ENCODE measurements around the gene SF3B4.
"Not testable (repeated sequence)": the region's sequence is repeated elsewhere in the genome, so short reads cannot be mapped to it uniquely, and the experiment has no call there.

SF3B4 gene, protein sequence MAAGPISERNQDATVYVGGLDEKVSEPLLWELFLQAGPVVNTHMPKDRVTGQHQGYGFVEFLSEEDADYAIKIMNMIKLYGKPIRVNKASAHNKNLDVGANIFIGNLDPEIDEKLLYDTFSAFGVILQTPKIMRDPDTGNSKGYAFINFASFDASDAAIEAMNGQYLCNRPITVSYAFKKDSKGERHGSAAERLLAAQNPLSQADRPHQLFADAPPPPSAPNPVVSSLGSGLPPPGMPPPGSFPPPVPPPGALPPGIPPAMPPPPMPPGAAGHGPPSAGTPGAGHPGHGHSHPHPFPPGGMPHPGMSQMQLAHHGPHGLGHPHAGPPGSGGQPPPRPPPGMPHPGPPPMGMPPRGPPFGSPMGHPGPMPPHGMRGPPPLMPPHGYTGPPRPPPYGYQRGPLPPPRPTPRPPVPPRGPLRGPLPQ

DNA sequence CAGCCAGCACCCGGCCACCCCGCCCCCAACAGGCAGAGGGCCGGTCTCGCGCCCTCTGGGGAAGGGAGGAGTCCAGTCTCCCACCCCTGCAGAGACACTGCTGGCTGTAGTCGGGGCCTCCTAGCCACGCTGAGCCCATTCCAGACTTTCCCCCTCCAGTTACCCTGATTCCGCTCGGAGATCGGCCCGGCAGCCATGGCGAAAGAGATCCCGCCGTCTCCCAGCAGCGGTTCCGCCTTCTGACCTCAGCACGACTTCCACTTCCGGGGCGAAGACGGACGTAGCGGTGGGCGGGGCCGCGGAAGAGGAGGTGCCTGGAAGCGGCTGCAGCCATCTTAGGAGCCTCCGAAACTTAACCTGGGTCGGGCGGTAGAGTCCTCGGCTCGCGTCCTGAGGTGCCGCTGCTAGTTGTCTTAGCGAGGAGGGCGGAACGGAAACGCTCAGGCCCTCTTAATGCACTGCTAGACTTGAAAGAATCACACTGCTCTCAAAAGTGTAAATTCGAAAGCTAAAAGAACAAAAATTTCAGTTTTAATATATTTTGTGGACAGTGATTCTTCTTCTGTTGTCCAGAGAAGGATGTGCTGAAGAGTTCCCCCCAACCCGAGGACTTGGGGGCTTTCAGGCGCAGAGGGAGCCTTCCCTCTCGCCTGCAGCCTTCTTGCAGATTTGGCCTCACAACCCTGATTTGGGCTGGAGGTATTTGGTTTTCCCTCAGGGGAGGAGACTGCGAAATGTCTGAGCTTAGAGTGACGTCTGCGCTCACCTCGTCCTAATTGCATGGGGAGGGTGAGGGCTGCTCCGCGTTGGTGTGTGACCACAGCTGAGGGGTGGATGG lies at the start of gene SF3B4:
SF3B4 (minus strand) TSS at position 241 of the 838 bp plus-strand sequence; CDS start at position 197, 44 bp downstream.
- peak; percentile 97 for ATAC-seq (ENCODE audit: low read depth)
- peaks cover 36% of the 10 kb centered on the region for H3K36me3 Mint-ChIP-seq
- no peaks in the 10 kb centered on the region for H3K9me3 Mint-ChIP-seq
- peak within 1 kb of the TSS; percentile 95 for H3K4me3 Mint-ChIP-seq
- peak within 1 kb of the TSS; percentile 87 for H3K27ac Mint-ChIP-seq
- H3K27me3 Mint-ChIP-seq = peaks cover 12% of the 10 kb centered on the region
- DNase-seq (ENCODE audit: low spot score in 2 of 2) = peak; percentile 92
- peaks cover 24% of the 10 kb centered on the region for H3K4me1 Mint-ChIP-seq

DNA sequence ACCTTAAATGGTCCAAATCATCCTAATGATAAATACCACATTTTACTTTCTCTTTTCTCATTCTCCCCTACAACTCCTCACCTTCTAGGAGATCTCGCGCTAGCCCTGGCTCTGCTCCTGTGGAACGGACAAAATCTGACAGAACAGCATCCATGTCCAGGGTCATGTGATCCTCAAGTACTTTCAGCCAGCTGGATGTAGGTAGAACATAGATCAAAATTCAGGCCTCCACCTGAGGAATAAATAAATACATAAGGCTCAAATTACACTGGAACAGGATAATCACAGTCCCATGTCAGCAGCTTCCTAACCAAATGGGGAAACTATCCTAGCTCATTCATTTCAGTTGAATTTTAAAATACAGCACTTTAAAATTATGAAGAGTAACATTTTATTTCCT lies 49.7 kb upstream of the SF3B4 start:
- Mint-ChIP-seq H3K36me3 (peaks cover 12% of the 10 kb centered on the region), H3K9me3 (no peaks in the 10 kb centered on the region), H3K4me3 (no peak overlapping the region), H3K27ac (no peak overlapping the region), H3K4me1 (peaks cover 3% of the 10 kb centered on the region), H3K27me3 (no peaks in the 10 kb centered on the region)
- DNase-seq (ENCODE audit: low spot score in 2 of 2) (no peak), ATAC-seq (ENCODE audit: low read depth) (no peak)

DNA sequence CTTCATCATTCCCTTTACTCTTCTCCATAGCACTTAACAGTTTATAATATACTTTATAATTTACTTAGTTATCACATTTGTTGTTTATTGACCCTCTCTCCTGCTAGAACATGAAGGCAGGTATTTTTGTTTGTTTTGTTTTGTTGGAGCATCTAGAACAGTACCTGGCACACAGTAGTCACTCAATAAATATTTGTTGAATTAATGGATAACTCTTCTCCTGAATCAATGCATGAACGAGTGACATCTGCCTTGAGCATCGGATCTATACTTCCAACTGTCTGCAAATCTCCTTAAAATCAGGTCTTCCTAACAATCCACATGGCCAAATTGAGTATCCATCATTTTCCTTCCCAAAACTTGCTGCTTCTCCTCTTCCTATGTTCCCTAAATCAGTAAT lies 44.9 kb upstream of the SF3B4 start:
- H3K27ac Mint-ChIP-seq = no peak overlapping the region
- no peaks in the 10 kb centered on the region for H3K27me3 Mint-ChIP-seq
- peaks cover 3% of the 10 kb centered on the region for H3K4me1 Mint-ChIP-seq
- no peak for DNase-seq (ENCODE audit: low spot score in 2 of 2)
- no peaks in the 10 kb centered on the region for H3K9me3 Mint-ChIP-seq
- ATAC-seq (ENCODE audit: low read depth) = no peak
- H3K36me3 Mint-ChIP-seq = peaks cover 12% of the 10 kb centered on the region
- H3K4me3 Mint-ChIP-seq = no peak overlapping the region

DNA sequence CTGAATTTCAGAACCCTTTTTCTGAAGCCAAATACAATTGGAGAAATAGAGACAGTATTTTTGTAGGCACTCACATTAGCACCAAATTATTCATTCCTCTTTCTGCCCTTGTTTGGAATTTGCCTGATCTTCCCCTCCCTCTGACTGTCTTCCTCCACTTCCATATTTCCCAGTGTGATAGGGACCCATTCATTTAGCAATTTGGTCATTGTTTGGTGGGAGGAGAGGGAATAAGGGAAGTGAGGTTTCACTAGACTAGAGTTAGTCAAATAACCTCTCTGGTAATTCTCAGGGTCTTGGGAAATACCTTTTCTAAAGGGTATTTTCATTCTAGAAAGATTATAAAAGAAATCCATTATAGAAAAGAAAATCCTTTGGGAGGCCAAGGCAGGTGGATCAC lies 40.0 kb upstream of the SF3B4 start:
- no peak for ATAC-seq (ENCODE audit: low read depth)
- no peaks in the 10 kb centered on the region for H3K9me3 Mint-ChIP-seq
- DNase-seq (ENCODE audit: low spot score in 2 of 2) = no peak
- H3K4me3 Mint-ChIP-seq = no peak overlapping the region
- H3K36me3 Mint-ChIP-seq = peaks cover 5% of the 10 kb centered on the region
- H3K27me3 Mint-ChIP-seq = no peaks in the 10 kb centered on the region
- no peaks in the 10 kb centered on the region for H3K4me1 Mint-ChIP-seq
- no peak overlapping the region for H3K27ac Mint-ChIP-seq

DNA sequence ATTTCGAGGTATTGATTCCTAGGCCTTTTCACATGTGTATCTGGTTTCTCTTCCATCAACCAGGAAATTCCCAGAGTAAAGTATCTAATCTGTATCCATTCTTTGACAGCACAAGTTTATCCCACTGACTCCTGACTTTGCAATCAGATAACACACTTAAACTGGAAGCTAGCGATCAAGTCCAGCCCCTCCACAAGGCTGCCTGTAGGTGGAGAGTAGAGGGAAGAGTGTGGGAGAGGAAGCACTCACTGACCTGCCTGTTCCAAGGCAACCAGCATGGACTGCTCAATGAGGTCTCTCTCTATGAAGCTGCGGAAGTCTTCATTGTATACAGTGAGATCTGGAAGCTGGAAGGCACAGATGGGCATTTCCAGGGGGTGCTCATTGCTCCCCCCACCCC lies 39.4 kb upstream of the SF3B4 start:
- no peak for DNase-seq (ENCODE audit: low spot score in 2 of 2)
- Mint-ChIP-seq H3K4me1 (peaks cover 3% of the 10 kb centered on the region), H3K9me3 (no peaks in the 10 kb centered on the region), H3K27me3 (no peaks in the 10 kb centered on the region), H3K27ac (no peak overlapping the region), H3K4me3 (no peak overlapping the region), H3K36me3 (peaks cover 5% of the 10 kb centered on the region)
- no peak for ATAC-seq (ENCODE audit: low read depth)

DNA sequence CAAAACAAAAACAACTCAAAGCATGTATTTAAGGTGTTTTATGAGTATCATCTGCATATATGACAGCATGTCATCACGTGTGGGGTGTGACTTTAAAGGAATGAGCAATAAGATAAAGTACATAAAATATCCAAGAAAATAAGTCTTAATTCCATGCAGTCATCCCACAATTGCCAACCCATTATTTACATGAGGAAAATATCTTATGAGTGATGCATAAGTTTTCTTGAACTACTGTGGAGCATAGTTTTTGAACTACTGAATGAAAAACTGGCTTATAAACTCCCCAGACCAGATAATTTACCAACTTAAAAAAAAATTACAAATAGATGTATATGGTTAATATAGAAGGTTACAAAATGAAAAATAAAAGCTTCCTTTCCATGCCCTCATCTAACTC lies 38.8 kb upstream of the SF3B4 start:
- Mint-ChIP-seq H3K36me3 (peaks cover 5% of the 10 kb centered on the region), H3K9me3 (no peaks in the 10 kb centered on the region)
- ATAC-seq (ENCODE audit: low read depth) = no peak

DNA sequence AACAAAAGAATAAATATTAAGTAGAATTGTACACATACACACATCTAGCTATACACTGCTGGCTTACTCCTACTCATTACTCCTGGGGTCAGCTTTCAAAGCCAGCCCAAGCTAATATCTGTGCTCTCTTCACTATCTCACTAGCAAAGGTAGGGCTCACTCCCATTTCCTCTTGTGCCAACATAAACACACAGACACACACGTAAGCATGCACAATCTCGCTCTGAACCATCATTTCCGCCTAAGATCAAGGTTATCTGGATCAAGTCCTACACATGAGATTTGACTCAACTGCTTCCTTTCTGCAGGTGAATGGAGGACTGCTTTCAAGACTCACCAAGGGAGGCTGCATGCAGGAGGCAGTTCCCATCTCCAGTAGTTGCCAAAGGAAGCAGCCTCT lies 37.8 kb upstream of the SF3B4 start:
- Mint-ChIP-seq H3K27ac (no peak overlapping the region), H3K4me3 (no peak overlapping the region), H3K27me3 (no peaks in the 10 kb centered on the region), H3K9me3 (no peaks in the 10 kb centered on the region), H3K4me1 (peaks cover 4% of the 10 kb centered on the region), H3K36me3 (peaks cover 5% of the 10 kb centered on the region)
- DNase-seq (ENCODE audit: low spot score in 2 of 2) (no peak), ATAC-seq (ENCODE audit: low read depth) (no peak)

More for the DNA sequence above, 38.8 kb upstream of the SF3B4 start:
- DNase-seq (ENCODE audit: low spot score in 2 of 2) = no peak
- Mint-ChIP-seq H3K4me3 (no peak overlapping the region), H3K27me3 (no peaks in the 10 kb centered on the region), H3K4me1 (peaks cover 4% of the 10 kb centered on the region), H3K27ac (no peak overlapping the region)

DNA sequence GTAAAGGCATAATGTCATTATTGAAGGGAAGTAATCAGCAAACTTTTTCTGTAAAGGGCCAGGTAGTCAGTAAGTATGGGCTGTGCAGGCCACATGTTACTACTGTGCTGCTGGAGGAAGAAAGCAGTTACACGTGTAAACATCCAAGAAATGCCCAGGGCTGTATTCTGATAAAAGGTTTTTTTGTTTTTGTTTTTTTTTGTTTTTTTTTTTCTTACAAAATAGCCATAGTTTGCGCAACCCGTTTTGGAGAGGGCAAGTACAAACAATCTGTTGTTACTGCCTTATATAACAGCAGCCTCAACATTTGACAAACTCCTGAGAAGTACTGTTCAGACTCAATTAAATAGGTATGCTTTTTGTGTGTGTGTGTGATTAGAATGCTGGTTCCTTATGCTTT lies 35.8 kb upstream of the SF3B4 start:
- ATAC-seq (ENCODE audit: low read depth) (no peak), DNase-seq (ENCODE audit: low spot score in 2 of 2) (no peak)
- no peak overlapping the region for H3K4me3 Mint-ChIP-seq
- H3K27ac Mint-ChIP-seq = no peak overlapping the region
- H3K36me3 Mint-ChIP-seq = peaks cover 5% of the 10 kb centered on the region
- H3K9me3 Mint-ChIP-seq = no peaks in the 10 kb centered on the region
- peaks cover 4% of the 10 kb centered on the region for H3K4me1 Mint-ChIP-seq
- no peaks in the 10 kb centered on the region for H3K27me3 Mint-ChIP-seq

DNA sequence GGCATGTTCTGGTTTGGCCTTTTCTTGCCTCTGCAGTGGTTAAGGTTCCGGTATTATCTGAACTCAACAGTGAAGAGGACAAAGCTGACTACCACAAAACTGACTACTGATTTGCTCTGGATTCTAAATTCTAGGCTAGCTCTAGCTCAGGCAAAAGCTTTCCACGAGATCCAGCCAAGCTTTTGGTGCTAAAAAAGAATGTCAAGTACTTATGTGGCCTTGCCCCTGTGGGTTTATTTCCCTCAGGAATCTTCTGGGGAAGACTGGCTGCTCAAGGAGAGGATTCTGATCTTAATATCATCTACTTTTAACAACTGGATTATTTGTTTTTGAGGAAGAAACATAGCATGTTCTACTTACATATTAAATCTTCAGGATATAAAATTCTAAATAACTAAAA lies 35.1 kb upstream of the SF3B4 start:
- Mint-ChIP-seq H3K4me3 (no peak overlapping the region), H3K4me1 (peaks cover 4% of the 10 kb centered on the region), H3K36me3 (peaks cover 5% of the 10 kb centered on the region), H3K9me3 (no peaks in the 10 kb centered on the region), H3K27me3 (no peaks in the 10 kb centered on the region), H3K27ac (no peak overlapping the region)
- ATAC-seq (ENCODE audit: low read depth) (no peak), DNase-seq (ENCODE audit: low spot score in 2 of 2) (no peak)

DNA sequence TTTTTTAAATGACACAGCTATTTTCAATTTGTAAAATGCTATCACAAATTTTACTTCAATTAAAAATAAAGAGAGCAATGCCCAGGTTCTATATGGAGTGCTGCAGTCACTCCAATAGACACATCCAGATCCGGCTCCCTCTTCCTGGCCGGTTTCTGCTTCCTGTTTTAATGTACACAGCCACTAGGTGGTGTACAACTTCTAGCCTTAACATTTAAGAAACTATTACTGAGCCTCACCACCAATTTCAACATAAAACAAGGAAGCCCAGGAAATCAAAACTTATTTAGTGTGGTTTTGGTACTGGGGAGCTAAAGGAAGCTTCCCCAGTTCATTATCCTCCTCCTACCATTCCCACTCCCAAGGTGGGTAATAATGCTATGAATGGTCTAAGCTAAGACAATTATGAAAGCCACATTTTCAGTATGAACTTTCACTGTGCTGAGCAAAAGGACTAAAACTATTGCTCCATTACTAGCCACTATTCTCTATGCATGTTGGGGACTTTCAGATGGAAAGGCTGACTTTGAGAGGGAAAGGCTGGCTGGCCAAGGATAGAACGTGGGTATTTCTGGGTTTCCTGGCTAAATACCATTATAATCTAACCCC lies 34.5 kb upstream of the SF3B4 start:
- ATAC-seq (ENCODE audit: low read depth) = peak; percentile 68
- Mint-ChIP-seq H3K36me3 (peaks cover 5% of the 10 kb centered on the region), H3K9me3 (no peaks in the 10 kb centered on the region), H3K27ac (no peak overlapping the region), H3K27me3 (no peaks in the 10 kb centered on the region), H3K4me1 (peaks cover 4% of the 10 kb centered on the region), H3K4me3 (no peak overlapping the region)
- peak; percentile 21 to 48 for DNase-seq (ENCODE audit: low spot score in 2 of 2)

DNA sequence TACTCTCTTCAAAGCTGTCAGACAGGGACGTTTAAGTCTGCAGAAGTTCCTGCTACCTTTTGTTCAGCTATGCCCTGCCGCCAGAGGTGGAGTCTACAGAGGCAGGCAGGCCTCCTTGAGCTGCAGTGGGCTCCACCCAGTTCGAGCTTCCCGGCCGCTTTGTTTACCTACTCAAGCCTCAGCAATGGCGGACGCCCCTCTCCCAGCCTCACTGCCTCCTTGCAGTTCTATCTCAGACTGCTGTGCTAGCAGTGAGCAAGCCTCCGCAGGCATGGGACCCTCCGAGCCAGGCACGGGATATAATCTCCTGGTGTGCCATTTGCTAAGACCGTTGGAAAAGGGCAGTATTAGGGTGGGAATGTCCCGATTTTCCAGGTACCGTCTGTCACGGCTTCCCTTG lies 29.9 kb upstream of the SF3B4 start:
- not testable (repeated sequence) for H3K27ac Mint-ChIP-seq; H3K4me1 Mint-ChIP-seq; H3K27me3 Mint-ChIP-seq; ATAC-seq (ENCODE audit: low read depth); DNase-seq (ENCODE audit: low spot score in 2 of 2); H3K36me3 Mint-ChIP-seq; H3K4me3 Mint-ChIP-seq; H3K9me3 Mint-ChIP-seq

DNA sequence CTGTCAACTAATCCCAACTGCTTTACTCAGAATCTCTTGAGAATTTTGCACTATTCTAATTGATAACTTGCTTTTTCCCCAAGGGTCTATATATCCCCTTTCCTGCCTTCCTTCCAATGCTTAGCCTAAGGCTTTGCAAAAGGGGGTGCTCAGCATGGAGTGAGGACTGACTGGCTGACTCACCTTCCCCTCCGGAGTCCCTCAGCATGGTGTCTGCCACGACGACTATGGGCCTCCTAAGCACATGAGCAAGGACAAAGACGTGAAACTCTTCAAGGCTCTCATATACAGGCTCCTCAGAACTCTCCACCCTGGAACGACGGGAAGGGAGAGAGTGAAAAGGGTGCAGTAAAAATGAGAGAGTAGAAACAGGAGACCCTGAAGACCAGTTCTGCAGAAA lies 22.3 kb upstream of the SF3B4 start:
- no peak for ATAC-seq (ENCODE audit: low read depth)
- no peak overlapping the region for H3K4me3 Mint-ChIP-seq
- DNase-seq (ENCODE audit: low spot score in 2 of 2) = no peak
- no peaks in the 10 kb centered on the region for H3K27me3 Mint-ChIP-seq
- peaks cover 2% of the 10 kb centered on the region for H3K9me3 Mint-ChIP-seq
- no peaks in the 10 kb centered on the region for H3K4me1 Mint-ChIP-seq
- no peak overlapping the region for H3K27ac Mint-ChIP-seq
- H3K36me3 Mint-ChIP-seq = peaks cover 2% of the 10 kb centered on the region

DNA sequence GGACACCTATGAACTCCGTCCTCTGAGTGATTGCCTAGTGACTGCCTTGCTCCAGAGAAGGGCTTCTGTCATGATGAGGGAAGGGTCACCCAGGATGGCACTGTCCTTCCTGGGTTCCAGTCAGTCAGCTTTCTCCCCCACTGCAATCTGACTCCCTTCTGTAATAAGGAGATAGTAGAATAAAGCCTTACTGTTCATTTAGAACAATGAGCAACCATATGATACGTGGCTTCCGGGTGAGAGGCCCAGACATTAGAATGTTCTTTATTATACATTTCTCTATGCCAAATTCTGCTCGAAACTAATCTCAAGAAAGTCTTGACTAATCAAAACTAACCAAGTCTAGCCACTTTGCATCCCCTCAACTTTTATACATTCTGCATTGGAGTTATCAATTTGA lies 17.6 kb upstream of the SF3B4 start:
- Mint-ChIP-seq H3K27me3 (no peaks in the 10 kb centered on the region), H3K27ac (no peak overlapping the region), H3K9me3 (no peaks in the 10 kb centered on the region), H3K36me3 (peaks cover 4% of the 10 kb centered on the region), H3K4me3 (no peak overlapping the region), H3K4me1 (no peaks in the 10 kb centered on the region)
- ATAC-seq (ENCODE audit: low read depth) = no peak
- no peak for DNase-seq (ENCODE audit: low spot score in 2 of 2)

DNA sequence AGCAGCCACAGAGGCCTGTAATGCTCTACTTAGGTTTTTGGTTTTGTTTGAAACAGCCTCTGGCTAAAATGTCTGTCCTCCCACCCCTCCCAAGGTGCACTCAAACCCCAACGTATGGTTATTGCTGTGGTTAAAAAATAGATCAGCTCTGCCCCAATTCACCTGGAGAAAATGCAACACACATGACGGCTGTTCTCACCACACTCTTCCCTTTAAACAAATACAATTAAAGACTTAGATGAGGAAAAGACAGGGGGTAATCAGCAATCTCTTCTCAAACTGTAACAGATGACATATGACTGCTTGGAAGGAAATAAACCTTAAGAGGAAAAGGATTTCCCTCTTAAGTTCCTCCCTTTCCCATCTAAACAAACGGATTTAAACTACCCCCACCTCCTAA lies 15.3 kb upstream of the SF3B4 start:
- Mint-ChIP-seq H3K36me3 (peaks cover 4% of the 10 kb centered on the region), H3K4me3 (no peak overlapping the region), H3K4me1 (no peaks in the 10 kb centered on the region), H3K27me3 (no peaks in the 10 kb centered on the region), H3K27ac (no peak overlapping the region), H3K9me3 (no peaks in the 10 kb centered on the region)
- DNase-seq (ENCODE audit: low spot score in 2 of 2) (no peak), ATAC-seq (ENCODE audit: low read depth) (no peak)

Measured in memory B cell (primary cell).